Measurements from ENCODE around the gene TRIM59.

Gene TRIM59

DNA sequence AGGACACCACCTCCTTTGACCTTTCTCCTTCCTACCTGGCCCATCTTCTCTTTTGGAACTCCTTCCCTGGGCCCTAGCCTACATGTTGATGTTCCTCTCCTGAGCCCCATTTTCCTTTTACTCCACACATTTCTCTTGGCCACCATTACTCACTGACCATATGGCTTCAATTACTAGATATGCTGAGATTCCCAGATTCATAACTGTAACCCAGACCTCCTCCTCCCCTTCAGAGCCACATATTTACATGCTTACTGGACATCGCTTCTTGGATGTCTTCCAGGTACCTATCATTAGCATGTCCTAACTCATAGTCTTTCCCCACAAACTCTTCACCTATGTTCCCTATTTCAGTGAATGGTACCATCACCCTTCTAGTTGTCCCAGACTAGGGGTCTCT, 24.4 kb upstream of the TRIM59 start:
- DNase-seq (ENCODE audit: extremely low read depth, low read depth) = peak; percentile 97
- no peak overlapping the region for H3K4me3 ChIP-seq (replicated peaks; ENCODE audit: low read depth, low read length)
- TF ChIP-seq, protein P1, sequence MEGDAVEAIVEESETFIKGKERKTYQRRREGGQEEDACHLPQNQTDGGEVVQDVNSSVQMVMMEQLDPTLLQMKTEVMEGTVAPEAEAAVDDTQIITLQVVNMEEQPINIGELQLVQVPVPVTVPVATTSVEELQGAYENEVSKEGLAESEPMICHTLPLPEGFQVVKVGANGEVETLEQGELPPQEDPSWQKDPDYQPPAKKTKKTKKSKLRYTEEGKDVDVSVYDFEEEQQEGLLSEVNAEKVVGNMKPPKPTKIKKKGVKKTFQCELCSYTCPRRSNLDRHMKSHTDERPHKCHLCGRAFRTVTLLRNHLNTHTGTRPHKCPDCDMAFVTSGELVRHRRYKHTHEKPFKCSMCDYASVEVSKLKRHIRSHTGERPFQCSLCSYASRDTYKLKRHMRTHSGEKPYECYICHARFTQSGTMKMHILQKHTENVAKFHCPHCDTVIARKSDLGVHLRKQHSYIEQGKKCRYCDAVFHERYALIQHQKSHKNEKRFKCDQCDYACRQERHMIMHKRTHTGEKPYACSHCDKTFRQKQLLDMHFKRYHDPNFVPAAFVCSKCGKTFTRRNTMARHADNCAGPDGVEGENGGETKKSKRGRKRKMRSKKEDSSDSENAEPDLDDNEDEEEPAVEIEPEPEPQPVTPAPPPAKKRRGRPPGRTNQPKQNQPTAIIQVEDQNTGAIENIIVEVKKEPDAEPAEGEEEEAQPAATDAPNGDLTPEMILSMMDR (IDR thresholded peaks at IDR 0.05; ENCODE audit: low read depth, low read length, missing control alignments) = no peak

DNA sequence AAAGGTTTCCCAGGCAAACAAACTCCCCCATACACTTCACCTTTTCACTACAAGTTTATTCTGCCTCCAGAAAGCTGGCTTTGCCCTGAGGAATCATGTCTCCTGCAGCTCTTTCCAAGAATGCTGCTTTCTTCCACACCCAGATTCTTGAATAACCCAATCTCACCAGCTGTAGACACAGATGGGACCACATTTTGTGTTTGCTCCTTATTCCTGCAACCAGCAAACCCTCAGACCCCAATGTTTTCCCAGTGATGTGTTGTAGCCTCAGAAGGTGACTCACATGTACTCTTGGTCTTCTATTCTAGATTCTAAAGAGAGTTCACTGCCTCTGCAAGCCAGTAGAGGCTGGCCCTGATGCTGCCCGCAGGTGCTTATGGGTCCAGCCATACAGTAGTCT, 23.6 kb upstream of the TRIM59 start:
- peak; percentile 54 for DNase-seq (ENCODE audit: extremely low read depth, low read depth)
- no peak overlapping the region for H3K4me3 ChIP-seq (replicated peaks; ENCODE audit: low read depth, low read length)
- TF ChIP-seq, protein P1 (IDR thresholded peaks at IDR 0.05; ENCODE audit: low read depth, low read length, missing control alignments) = no peak

DNA sequence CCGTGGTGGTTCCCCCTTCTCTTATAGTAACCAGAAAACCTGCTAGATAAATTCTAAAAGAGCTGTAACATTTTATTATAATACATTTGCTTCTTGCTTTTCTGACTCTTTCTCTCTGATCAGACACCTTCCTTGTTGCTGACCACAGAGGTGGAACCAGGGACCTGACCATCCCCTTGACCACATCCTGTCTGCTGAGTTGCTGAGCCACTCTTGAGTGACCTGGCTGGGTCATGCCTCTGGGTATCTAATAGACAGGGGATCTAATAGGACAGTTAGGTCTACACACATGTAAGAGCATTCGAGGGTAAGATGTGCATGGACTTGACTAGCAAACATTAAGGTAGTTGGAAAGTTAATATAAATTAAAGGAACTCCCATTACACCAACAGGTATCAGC, 22.8 kb upstream of the TRIM59 start:
- TF ChIP-seq, protein P1 (IDR thresholded peaks at IDR 0.05; ENCODE audit: low read depth, low read length, missing control alignments) = no peak
- H3K4me3 ChIP-seq (replicated peaks; ENCODE audit: low read depth, low read length) = no peak overlapping the region
- DNase-seq (ENCODE audit: extremely low read depth, low read depth) = no peak

DNA sequence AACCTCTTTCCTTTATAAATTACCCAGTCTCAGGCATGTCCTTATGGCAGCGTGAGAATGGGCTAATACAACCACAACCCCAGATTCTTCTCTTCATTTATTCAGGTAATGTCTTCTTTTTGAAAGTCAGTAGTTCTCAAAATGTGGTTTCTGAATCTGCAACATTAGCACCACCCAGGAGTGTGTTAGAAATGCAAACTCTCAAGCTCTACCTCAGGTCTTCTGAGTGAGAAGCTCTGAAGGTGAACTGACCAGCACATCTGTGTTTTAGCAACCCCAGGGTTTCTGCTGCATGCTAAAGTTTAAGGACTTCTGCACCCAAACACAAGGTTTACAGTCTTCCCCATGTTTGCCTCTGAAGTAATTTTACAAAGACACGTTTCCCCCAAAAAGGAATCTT, 22.3 kb upstream of the TRIM59 start:
- TF ChIP-seq, protein P1 (IDR thresholded peaks at IDR 0.05; ENCODE audit: low read depth, low read length, missing control alignments) = no peak
- H3K4me3 ChIP-seq (replicated peaks; ENCODE audit: low read depth, low read length) = no peak overlapping the region
- no peak for DNase-seq (ENCODE audit: extremely low read depth, low read depth)

DNA sequence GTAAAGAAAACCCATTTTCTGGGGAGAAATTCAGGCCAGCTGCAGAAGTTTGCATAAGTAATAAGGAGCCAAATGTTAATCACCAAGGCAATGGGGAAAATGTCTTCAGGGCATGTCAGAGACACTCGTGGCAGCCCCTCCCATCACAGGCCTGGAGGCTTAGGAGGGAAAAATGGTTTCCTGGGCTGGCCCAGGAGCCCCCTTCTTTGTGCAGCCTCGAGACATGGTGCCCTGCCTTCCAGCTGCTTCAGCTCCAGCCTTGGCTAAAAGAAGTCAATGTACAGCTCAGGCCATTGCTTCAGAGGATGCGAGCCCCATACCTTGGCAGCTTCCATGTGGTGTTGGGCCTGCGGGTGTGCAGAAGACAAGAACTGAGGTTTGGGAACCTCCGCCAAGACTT, 20.6 kb upstream of the TRIM59 start:
- no peak for DNase-seq (ENCODE audit: extremely low read depth, low read depth)
- no peak overlapping the region for H3K4me3 ChIP-seq (replicated peaks; ENCODE audit: low read depth, low read length)

DNA sequence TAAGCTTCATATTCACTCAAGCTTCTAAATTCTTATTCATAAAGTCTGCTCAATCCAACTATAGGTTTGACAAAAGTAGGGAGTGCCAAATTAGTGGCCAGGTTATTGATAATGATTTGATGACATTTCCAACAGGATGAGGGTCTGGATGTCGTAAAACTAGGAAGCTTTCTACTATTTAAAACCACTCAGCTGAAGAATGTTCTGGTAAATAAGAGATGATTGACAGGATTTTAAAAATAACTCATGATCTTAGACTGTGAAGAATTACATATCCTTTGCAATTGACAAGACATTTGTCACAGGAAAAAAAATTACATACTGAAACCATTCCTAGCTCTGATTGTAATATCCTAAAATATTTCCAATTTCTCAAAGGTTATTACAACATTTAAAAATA, 15.4 kb upstream of the TRIM59 start:
- no peak for DNase-seq (ENCODE audit: extremely low read depth, low read depth)
- H3K4me3 ChIP-seq (replicated peaks; ENCODE audit: low read depth, low read length) = no peak overlapping the region
- TF ChIP-seq, protein P1 (IDR thresholded peaks at IDR 0.05; ENCODE audit: low read depth, low read length, missing control alignments) = no peak

More for the DNA sequence above, 20.6 kb upstream of the TRIM59 start:
- TF ChIP-seq, protein P1 (IDR thresholded peaks at IDR 0.05; ENCODE audit: low read depth, low read length, missing control alignments) = no peak

DNA sequence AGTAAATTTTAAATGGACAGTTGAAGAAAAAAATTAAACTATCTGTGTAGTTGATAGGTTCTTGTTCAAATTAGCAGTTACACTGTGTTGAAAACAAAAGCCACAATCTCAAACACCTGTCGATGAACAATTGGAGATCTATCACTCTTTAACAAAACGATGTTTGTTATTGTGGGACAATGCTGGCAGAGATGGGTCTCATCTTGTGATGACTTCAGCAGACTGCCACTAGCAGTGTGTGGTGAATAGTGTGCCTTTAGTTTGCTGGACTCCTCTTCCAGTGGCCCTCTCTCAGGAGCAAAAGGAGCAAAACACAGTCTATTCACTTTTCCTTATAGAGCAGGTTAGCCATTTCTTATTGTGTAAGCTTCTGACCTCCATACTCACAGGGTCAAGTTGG, 14.7 kb upstream of the TRIM59 start:
- DNase-seq (ENCODE audit: extremely low read depth, low read depth) = no peak
- TF ChIP-seq, protein P1 (IDR thresholded peaks at IDR 0.05; ENCODE audit: low read depth, low read length, missing control alignments) = no peak

More for the DNA sequence above, 14.7 kb upstream of the TRIM59 start:
- H3K4me3 ChIP-seq (replicated peaks; ENCODE audit: low read depth, low read length) = no peak overlapping the region
